HG03064 (cell line): ENCODE results near the gene PACRG.
A peak's percentile ranks its signal among the peaks of the same experiment; 100 is the strongest.
"Not testable (repeated sequence)": the region's sequence is repeated elsewhere in the genome, so short reads cannot be mapped to it uniquely, and the experiment has no call there.

Experiments
- ATAC-seq: cut with Tn5 transposase; IDR thresholded peaks from one replicate; pipeline ENCODE4 v1.9.1; 2021; ENCODE audit warnings: low read depth; ENCODE audit not compliant: unreplicated experiment

Gene PACRG

GRCh38 chr6:162727322-162728182 is at the start of gene PACRG, which contains the start of gene PRKN:
PACRG (plus strand) TSS chr6:162727974.
PRKN (minus strand) TSS chr6:162727766.
- ATAC-seq = peak; percentile 98

DNA sequence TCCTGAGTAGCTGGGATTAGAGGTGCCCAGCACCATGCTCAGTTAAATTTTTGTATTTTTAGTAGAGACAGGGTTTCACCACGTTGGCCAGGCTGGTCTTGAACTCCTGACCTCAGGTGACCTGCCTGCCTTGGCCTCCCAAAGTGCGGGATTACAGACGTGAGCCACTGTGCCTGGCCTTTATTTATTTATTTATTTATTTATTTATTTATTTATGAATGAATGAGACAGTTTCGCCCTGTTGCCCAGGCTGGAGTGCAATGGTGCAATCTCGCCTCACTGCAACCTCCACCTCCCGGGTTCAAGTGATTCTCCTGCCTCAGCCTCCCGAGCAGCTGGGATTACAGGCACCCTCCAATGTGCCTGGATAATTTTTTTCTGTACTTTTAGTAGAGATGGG is 48.9 kb upstream of the PACRG start:
- ATAC-seq = not testable (repeated sequence)

GRCh38 chr6:162679681-162680080 is 48.1 kb upstream of the PACRG start:
- ATAC-seq = no peak

GRCh38 chr6:162680367-162680766 is 47.4 kb upstream of the PACRG start:
- no peak for ATAC-seq

- ATAC-seq = no peak
Measured at GRCh38 chr6:162680871-162681270, 46.9 kb upstream of the PACRG start.

- ATAC-seq = no peak
Measured at GRCh38 chr6:162681447-162681846, 46.3 kb upstream of the PACRG start.

- no peak for ATAC-seq
Measured at GRCh38 chr6:162683135-162683534, 44.6 kb upstream of the PACRG start.

GRCh38 chr6:162684052-162684451 is 43.7 kb upstream of the PACRG start:
- no peak for ATAC-seq

GRCh38 chr6:162684961-162685360 is 42.8 kb upstream of the PACRG start:
- ATAC-seq = no peak

DNA sequence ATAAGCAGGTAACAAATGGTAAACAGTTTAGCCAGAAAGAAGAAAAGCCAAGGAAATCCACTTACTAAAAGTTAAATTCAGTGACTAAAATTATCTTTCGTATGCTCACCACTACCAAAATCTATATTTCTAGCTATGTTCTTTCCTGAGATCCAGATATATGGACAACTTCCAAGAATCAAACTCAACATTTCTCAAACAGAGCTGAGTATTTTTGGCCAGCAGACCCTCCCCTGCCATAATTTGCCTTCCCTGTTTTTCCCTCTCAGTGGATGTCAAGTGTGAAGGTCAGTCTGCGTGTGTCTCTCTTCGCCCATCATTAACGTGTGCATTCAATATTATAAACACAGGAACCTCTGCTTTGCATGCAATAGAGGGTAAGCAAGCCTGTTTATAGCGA is 42.2 kb upstream of the PACRG start:
- no peak for ATAC-seq

GRCh38 chr6:162688751-162689345 is 38.9 kb upstream of the PACRG start:
- ATAC-seq = no peak

DNA sequence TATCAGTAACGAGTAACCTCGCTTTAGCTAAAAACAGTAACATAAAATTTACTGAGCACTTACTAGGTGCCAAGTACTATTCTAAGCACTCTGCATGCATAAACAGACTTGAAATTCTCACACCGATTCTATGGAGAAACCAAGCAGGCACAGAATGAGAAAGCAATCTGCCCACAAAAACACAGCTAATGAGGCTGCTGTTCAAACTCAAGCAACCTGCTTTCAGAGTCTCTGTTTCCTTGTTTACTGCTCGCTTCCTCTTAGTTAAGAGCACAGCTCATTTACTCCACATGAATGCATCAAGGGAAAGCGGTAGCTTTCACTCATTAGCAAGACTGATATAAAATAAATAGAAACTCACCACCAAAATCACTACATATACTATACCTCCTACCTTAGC is 37.6 kb upstream of the PACRG start:
- no peak for ATAC-seq

GRCh38 chr6:162697872-162698403 is 29.8 kb upstream of the PACRG start:
- ATAC-seq = no peak

GRCh38 chr6:162698440-162698839 is 29.3 kb upstream of the PACRG start:
- no peak for ATAC-seq

- ATAC-seq = no peak
Measured at GRCh38 chr6:162699961-162700360, 27.8 kb upstream of the PACRG start.

DNA sequence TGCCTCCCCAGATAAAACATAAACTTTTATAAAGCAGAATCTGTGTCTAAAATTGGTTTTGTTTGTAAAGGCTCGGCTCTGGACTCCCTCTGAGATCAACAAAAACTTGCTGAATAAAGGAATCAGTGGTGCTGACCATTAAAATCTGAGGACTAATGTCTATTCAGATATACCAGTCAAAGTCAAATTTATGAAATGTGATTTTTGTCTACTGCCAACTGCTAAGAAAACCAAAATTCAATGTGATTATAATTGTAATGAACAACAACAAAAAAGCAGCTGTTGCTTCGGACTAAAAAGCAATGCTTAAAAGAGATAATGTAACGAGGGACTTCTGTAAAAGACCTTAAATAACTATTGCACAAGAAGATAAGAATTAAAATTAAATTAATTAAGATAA is 26.8 kb upstream of the PACRG start:
- ATAC-seq = no peak

DNA sequence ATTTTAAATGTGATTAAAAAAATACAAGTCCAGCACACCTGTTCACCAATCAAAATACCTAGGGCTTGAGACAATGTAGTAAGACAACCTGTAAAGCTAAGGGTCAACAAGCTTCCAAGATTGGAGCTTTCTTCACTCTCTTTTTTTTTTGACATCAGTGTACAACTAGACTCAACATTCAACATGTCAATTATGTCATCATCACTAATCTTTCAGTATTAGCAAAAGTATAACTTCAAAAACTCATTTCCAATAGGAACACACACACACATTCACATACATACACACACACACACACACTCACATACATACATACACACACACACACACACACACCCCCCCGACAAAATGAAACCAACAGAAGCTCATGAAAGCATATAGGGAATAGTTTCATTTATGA is 26.2 kb upstream of the PACRG start:
- ATAC-seq = no peak

GRCh38 chr6:162702446-162702845 is 25.3 kb upstream of the PACRG start:
- no peak for ATAC-seq

DNA sequence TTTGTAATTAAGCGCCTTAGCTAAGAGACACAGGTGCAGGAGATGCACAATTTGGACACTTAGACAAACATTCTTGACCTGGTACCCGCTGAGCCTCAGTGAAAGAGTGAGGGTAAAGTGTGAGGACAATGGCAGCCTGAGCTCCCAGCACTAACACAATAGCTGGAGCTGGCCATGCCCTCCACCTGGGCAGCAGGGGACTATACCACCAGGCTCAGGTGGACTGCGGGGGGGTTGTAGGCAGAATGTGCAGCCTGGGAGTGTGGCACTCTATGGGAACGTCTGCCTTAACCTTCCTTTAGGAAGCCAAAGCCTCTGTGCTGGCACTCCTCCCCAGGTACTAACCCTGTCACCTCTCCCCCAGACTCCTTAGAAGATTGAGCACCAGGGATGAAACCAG is 23.8 kb upstream of the PACRG start:
- no peak for ATAC-seq

DNA sequence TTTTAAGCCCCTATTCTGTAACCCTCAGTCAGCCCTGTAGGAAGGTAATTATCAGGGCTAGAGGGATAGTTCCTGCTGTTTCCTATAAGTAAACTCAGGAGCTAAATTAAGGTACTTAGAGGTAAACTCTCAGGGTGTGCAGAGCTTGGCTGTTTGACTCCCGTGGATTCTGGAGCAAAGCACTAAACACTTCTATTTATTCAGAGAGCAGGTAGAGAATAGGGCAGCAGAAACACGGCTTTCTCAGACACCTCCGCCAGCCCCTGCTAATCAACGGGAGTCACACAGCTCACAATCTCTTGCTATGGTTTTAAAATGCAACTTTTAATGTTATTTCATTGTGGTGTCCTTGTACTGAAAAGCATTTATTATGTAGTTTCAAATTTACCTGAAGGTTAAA is 22.0 kb upstream of the PACRG start:
- ATAC-seq = no peak

GRCh38 chr6:162706232-162706631 is 21.5 kb upstream of the PACRG start:
- ATAC-seq = no peak

DNA sequence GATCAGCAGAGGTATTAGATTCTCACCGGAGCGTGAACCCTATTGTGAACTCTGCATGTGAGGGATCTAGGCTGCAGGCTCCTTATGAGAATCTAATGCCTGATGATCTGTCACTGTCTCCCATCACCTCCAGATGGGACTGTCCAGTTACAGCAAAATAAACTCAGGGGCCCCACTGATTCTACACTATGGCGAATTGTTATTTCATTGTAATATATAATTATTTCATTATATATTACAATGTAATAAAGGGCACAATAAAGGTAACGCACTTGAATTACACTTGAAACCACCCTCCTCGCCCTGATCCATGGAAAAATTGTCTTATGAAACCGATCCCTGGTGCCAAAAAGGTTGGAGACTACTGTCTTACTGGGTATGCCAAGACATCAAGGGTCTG is 18.8 kb upstream of the PACRG start:
- ATAC-seq = no peak
